ENCODE results near the gene ZNF469. TPM values are rescaled to one million over a fixed set of nuclear protein-coding genes. Genes with fewer than 3 reads are reported as not detected.

The ZNF469 gene
- total RNA-seq, 1 experiment from 2014 or later, result 0.09 TPM

GRCh38 chr16:88381820-88382451 lies 823 bp upstream of the ZNF469 start:
- CTCF ChIA-PET, result no interaction called here
- Histone ChIP-seq H3K4me1 (ENCODE audit: insufficient read depth, low read length, poor library complexity, severe bottlenecking) (no peaks in the 10 kb centered on the region), H3K27me3 (replicated peaks; ENCODE audit: insufficient read depth, low read depth, low read length, poor library complexity) (peaks cover 52% of the 10 kb centered on the region), H3K27ac (ENCODE audit: low read depth, low read length, poor library complexity, severe bottlenecking) (no peak overlapping the region), H3K36me3 (ENCODE audit: insufficient read depth, low read length, poor library complexity, severe bottlenecking) (no peaks in the 10 kb centered on the region), H3K4me3 (ENCODE audit: low read depth, low read length, poor library complexity, severe bottlenecking) (no peak overlapping the region), H3K9me3 (ENCODE audit: low read depth, low read length, poor library complexity, severe bottlenecking) (no peaks in the 10 kb centered on the region)
- BruUV-seq (replicated peaks), result no TSS peak
- intact Hi-C loops (cut with micrococcal nuclease; ENCODE audit: unreplicated experiment), result no loop called here
- TF ChIP-seq CTCF (conservative IDR thresholded peaks at IDR 0.05; ENCODE audit: low read depth, low read length) (no peak), EZH2 (IDR thresholded peaks at IDR 0.05; ENCODE audit: borderline replicate concordance, low read depth, low read length, poor library complexity, severe bottlenecking) (no peak)
- POLR2A ChIA-PET (ENCODE audit: low non-redundant PET), result no interaction called here
- no peak for DNase-seq (ENCODE audit: low spot score)

- Histone ChIP-seq H3K27me3 (replicated peaks; ENCODE audit: insufficient read depth, low read depth, low read length, poor library complexity) (peaks cover 69% of the 10 kb centered on the region), H3K27ac (ENCODE audit: low read depth, low read length, poor library complexity, severe bottlenecking) (no peak overlapping the region), H3K4me1 (ENCODE audit: insufficient read depth, low read length, poor library complexity, severe bottlenecking) (no peaks in the 10 kb centered on the region), H3K4me3 (ENCODE audit: low read depth, low read length, poor library complexity, severe bottlenecking) (no peak overlapping the region), H3K36me3 (ENCODE audit: insufficient read depth, low read length, poor library complexity, severe bottlenecking) (no peaks in the 10 kb centered on the region), H3K9me3 (ENCODE audit: low read depth, low read length, poor library complexity, severe bottlenecking) (no peaks in the 10 kb centered on the region)
- POLR2A ChIA-PET (ENCODE audit: low non-redundant PET), result no interaction called here
- no peak for DNase-seq (ENCODE audit: low spot score)
- intact Hi-C loops (cut with micrococcal nuclease; ENCODE audit: unreplicated experiment), result no loop called here
- no TSS peak for BruUV-seq (replicated peaks)
- peak; percentile 96 for TF ChIP-seq EZH2 (IDR thresholded peaks at IDR 0.05; ENCODE audit: borderline replicate concordance, low read depth, low read length, poor library complexity, severe bottlenecking)
- peak; percentile 29; the same call in 1 of the 2 replicates for TF ChIP-seq CTCF (conservative IDR thresholded peaks at IDR 0.05; ENCODE audit: low read depth, low read length)
- CTCF ChIA-PET, result no interaction called here
Observed at GRCh38 chr16:88383401-88384221, 852 bp downstream of the ZNF469 start.

- Histone ChIP-seq H3K9me3 (ENCODE audit: low read depth, low read length, poor library complexity, severe bottlenecking) (no peaks in the 10 kb centered on the region), H3K4me1 (ENCODE audit: insufficient read depth, low read length, poor library complexity, severe bottlenecking) (no peaks in the 10 kb centered on the region), H3K36me3 (ENCODE audit: insufficient read depth, low read length, poor library complexity, severe bottlenecking) (no peaks in the 10 kb centered on the region), H3K27me3 (replicated peaks; ENCODE audit: insufficient read depth, low read depth, low read length, poor library complexity) (peaks cover 78% of the 10 kb centered on the region), H3K4me3 (ENCODE audit: low read depth, low read length, poor library complexity, severe bottlenecking) (no peak overlapping the region), H3K27ac (ENCODE audit: low read depth, low read length, poor library complexity, severe bottlenecking) (no peak overlapping the region)
- no peak for DNase-seq (ENCODE audit: low spot score)
- no TSS peak for BruUV-seq (replicated peaks)
- intact Hi-C loops (cut with micrococcal nuclease; ENCODE audit: unreplicated experiment), result no loop called here
- ChIA-PET CTCF (no interaction called here), POLR2A (ENCODE audit: low non-redundant PET) (no interaction called here)
- TF ChIP-seq CTCF (conservative IDR thresholded peaks at IDR 0.05; ENCODE audit: low read depth, low read length), result no peak
- TF ChIP-seq EZH2 (IDR thresholded peaks at IDR 0.05; ENCODE audit: borderline replicate concordance, low read depth, low read length, poor library complexity, severe bottlenecking), result no peak
Observed at GRCh38 chr16:88384222-88385111, 1.7 kb downstream of the ZNF469 start.

Measured in A673 (cell line).